GM21367 (cell line): Measurements from ENCODE around the gene KBTBD6.
"Not testable (repeated sequence)": the region's sequence is repeated elsewhere in the genome, so short reads cannot be mapped to it uniquely, and the experiment has no call there.

Source experiments
- ATAC-seq: cut with Tn5 transposase; IDR thresholded peaks from one replicate; pipeline ENCODE4 v1.9.1; 2021; ENCODE audit not compliant: unreplicated experiment

Gene KBTBD6

GRCh38 chr13:41136396-41137031, 3.9 kb upstream of the KBTBD6 start:
- no peak for ATAC-seq

- ATAC-seq: no peak
Measured at GRCh38 chr13:41133951-41134350, 1.3 kb upstream of the KBTBD6 start.

- ATAC-seq: not testable (repeated sequence)
Measured at GRCh38 chr13:41131660-41132511, 716 bp downstream of the KBTBD6 start.

GRCh38 chr13:41131189-41131588, 1.4 kb downstream of the KBTBD6 start:
- not testable (repeated sequence) for ATAC-seq

GRCh38 chr13:41130356-41130755, 2.2 kb downstream of the KBTBD6 start:
- no peak for ATAC-seq

- ATAC-seq: no peak
Measured at GRCh38 chr13:41127701-41128100, 4.9 kb downstream of the KBTBD6 start.

GRCh38 chr13:41122838-41123237, 9.8 kb downstream of the KBTBD6 start:
- no peak for ATAC-seq

GRCh38 chr13:41117869-41118268, 14.7 kb downstream of the KBTBD6 start:
- ATAC-seq: no peak

- ATAC-seq: no peak
Measured at GRCh38 chr13:41111454-41111853, 21.1 kb downstream of the KBTBD6 start.

- ATAC-seq: no peak
Measured at GRCh38 chr13:41107584-41108014, 25.0 kb downstream of the KBTBD6 start.

- ATAC-seq: no peak
Measured at GRCh38 chr13:41107104-41107571, 25.5 kb downstream of the KBTBD6 start.

GRCh38 chr13:41099986-41100385, 32.6 kb downstream of the KBTBD6 start:
- ATAC-seq: no peak

GRCh38 chr13:41098761-41099160, 33.8 kb downstream of the KBTBD6 start:
- ATAC-seq: no peak

- ATAC-seq: not testable (repeated sequence)
Measured at GRCh38 chr13:41095681-41096080, 36.9 kb downstream of the KBTBD6 start.

- no peak for ATAC-seq
Measured at GRCh38 chr13:41085961-41086585, 46.5 kb downstream of the KBTBD6 start.

- no peak for ATAC-seq
Measured at GRCh38 chr13:41079725-41080124, 52.9 kb downstream of the KBTBD6 start.
